IMR-90 (cell line): ENCODE measurements around the gene ARHGAP31. TPM values are rescaled to one million over a fixed set of nuclear protein-coding genes. Genes with fewer than 3 reads are reported as not detected.

Experiments
- ATAC-seq: fragments of 200-7000 bp; cut with Tn5 transposase; 2 replicates; pipeline ENCODE4 v1.9.1; 2020; ENCODE audit warnings: low read depth, mild to moderate bottlenecking, moderate library complexity
- BruUV-seq: library from RNA; stranded (reverse); fragments of 400-500 nt; replicated peaks from 2 replicates; lab custom pipeline; 2021; lab: Mats Ljungman, UMichigan
- CTCF ChIA-PET: fragments of 300-600 bp; formaldehyde crosslinking; extraction: SDS; loops from one replicate; lab custom pipeline; 2021; ENCODE audit warnings: antibody characterized with exemption; lab: Yijun Ruan, JAX
- POLR2A ChIA-PET: fragments of 300-600 bp; sonication (Branson Sonifier 250); formaldehyde crosslinking; loops from one replicate; lab custom pipeline; 2022; ENCODE audit warnings: antibody characterized with exemption; ENCODE audit not compliant: unreplicated experiment; lab: Charles Lee
- DNase-seq: peaks from one replicate; pipeline ENCODE4 v3.0.0; 2013
- H2AFZ ChIP-seq: replicated peaks from 2 replicates; pipeline ENCODE3; 2013; ENCODE audit warnings: low read length, mild to moderate bottlenecking; ENCODE audit not compliant: poor library complexity
- H2AK5ac ChIP-seq: 2 replicates; pipeline ENCODE4 v1.6.1; 2013; ENCODE audit warnings: low read depth, low read length, inconsistent platforms
- H2AK9ac ChIP-seq: replicated peaks from 2 replicates; pipeline ENCODE3; 2013; ENCODE audit warnings: mild to moderate bottlenecking, low read depth, low read length, moderate library complexity; ENCODE audit not compliant: poor library complexity
- H2BK120ac ChIP-seq: 2 replicates; pipeline ENCODE4 v1.6.1; 2013; ENCODE audit warnings: low read depth, low read length, inconsistent platforms
- H2BK15ac ChIP-seq: 3 replicates; pipeline ENCODE4 v1.6.1; 2013; ENCODE audit warnings: low read depth, low read length, inconsistent platforms
- H2BK20ac ChIP-seq: 2 replicates; pipeline ENCODE4 v1.6.1; 2013; ENCODE audit warnings: low read depth, mild to moderate bottlenecking, inconsistent platforms, low read length, moderate library complexity
- H2BK5ac ChIP-seq: 2 replicates; pipeline ENCODE4 v1.6.1; 2013; ENCODE audit warnings: mild to moderate bottlenecking, low read depth, low read length, inconsistent platforms; ENCODE audit not compliant: poor library complexity, severe bottlenecking
- H3K14ac ChIP-seq: replicated peaks from 2 replicates; pipeline ENCODE4 v1.6.1; 2013; ENCODE audit warnings: low read depth, low read length, inconsistent platforms
- H3K18ac ChIP-seq: 2 replicates; pipeline ENCODE4 v1.6.1; 2013; ENCODE audit warnings: low read depth, low read length, control low read depth
- H3K23ac ChIP-seq: 2 replicates; pipeline ENCODE4 v1.6.1; 2013; ENCODE audit warnings: low read depth, low read length, inconsistent platforms
- H3K27ac ChIP-seq: 2 replicates; pipeline ENCODE4 v1.5.1; 2013; ENCODE audit warnings: mild to moderate bottlenecking, control low read depth, low read length; ENCODE audit not compliant: insufficient read depth
- H3K27me3 ChIP-seq: 2 replicates; pipeline ENCODE4 v1.6.1; 2013; ENCODE audit warnings: low read length; ENCODE audit not compliant: control insufficient read depth, insufficient read depth
- H3K36me3 ChIP-seq: 2 replicates; pipeline ENCODE4 v1.6.1; 2013; ENCODE audit warnings: low read length, mixed read lengths; ENCODE audit not compliant: control insufficient read depth, insufficient read depth
- H3K4ac ChIP-seq: 2 replicates; pipeline ENCODE4 v1.6.1; 2013; ENCODE audit warnings: low read depth, low read length, inconsistent platforms
- H3K4me1 ChIP-seq: 2 replicates; pipeline ENCODE4 v1.6.1; 2013; ENCODE audit warnings: low read length, mixed read lengths; ENCODE audit not compliant: control insufficient read depth, insufficient read depth
- H3K4me2 ChIP-seq: 2 replicates; pipeline ENCODE4 v1.6.1; 2013; ENCODE audit warnings: low read depth, mild to moderate bottlenecking, control low read depth, low read length, moderate library complexity
- H3K4me3 ChIP-seq: 2 replicates; pipeline ENCODE4 v1.5.1; 2013; ENCODE audit warnings: low read depth, mild to moderate bottlenecking, control low read depth, low read length, moderate library complexity; ENCODE audit not compliant: insufficient read depth
- H3K56ac ChIP-seq: 2 replicates; pipeline ENCODE4 v1.6.1; 2013; ENCODE audit warnings: low read length, inconsistent platforms; ENCODE audit not compliant: insufficient read depth; ENCODE audit errors: extremely low read depth
- H3K79me1 ChIP-seq, 2 experiments: 2 replicates each; pipeline ENCODE4 v1.6.1; 2013; ENCODE audit warnings: low read length in 2 of 2, inconsistent platforms in 1 of 2, low read depth in 1 of 2
- H3K9ac ChIP-seq: 2 replicates; pipeline ENCODE4 v1.6.1; 2013; ENCODE audit warnings: low read depth, low read length, control low read depth
- H3K9me1 ChIP-seq: 2 replicates; pipeline ENCODE4 v1.6.1; 2013; ENCODE audit warnings: low read length, inconsistent platforms; ENCODE audit not compliant: insufficient read depth
- H3K9me3 ChIP-seq: 2 replicates; pipeline ENCODE4 v1.6.1; 2013; ENCODE audit warnings: low read length; ENCODE audit not compliant: control insufficient read depth, insufficient read depth
- H4K20me1 ChIP-seq: 2 replicates; pipeline ENCODE4 v1.6.1; 2013; ENCODE audit warnings: low read length, inconsistent platforms; ENCODE audit not compliant: insufficient read depth
- H4K5ac ChIP-seq: 2 replicates; pipeline ENCODE4 v1.6.1; 2013; ENCODE audit warnings: mild to moderate bottlenecking, low read depth, low read length, control low read depth
- H4K8ac ChIP-seq, 2 experiments: 2 replicates each; pipeline ENCODE4 v1.6.1; 2013; ENCODE audit warnings: low read depth in 2 of 2, low read length in 2 of 2, control low read depth in 1 of 2, inconsistent platforms in 1 of 2
- H4K91ac ChIP-seq: 2 replicates; pipeline ENCODE4 v1.6.1; 2013; ENCODE audit warnings: low read depth, low read length, inconsistent platforms; ENCODE audit not compliant: insufficient read depth
- NFE2L2 ChIP-seq: fragments of 150-350 bp; IDR thresholded peaks from 2 replicates; pipeline ENCODE4 v1.6.1; 2016; ENCODE audit warnings: low read depth, mild to moderate bottlenecking, low read length
- POLR2A ChIP-seq: IDR thresholded peaks from 2 replicates; pipeline ENCODE4 v1.6.1; 2012; ENCODE audit warnings: mild to moderate bottlenecking, low read depth, low read length
- RAD21 ChIP-seq: IDR thresholded peaks from 2 replicates; pipeline ENCODE4 v1.6.1; 2012; ENCODE audit warnings: low read length, improper control_type of control experiment
- WGBS, 2 experiments: methylation state at CpG; one replicate each; pipeline versions ENCODE4 v1.1.5 to v1.1.7; 2013; ENCODE audit warnings: missing lambda C conversion rate in 2 of 2; ENCODE audit not compliant: insufficient read length in 1 of 2; ENCODE audit errors: extremely low coverage in 2 of 2; 5-methylcytosine and 5-hydroxymethylcytosine counted together
- dilution Hi-C: fragments of 300-500 bp; cut with HindIII; formaldehyde crosslinking; loops from one replicate; pipeline ENCODE4 v1.14.3; 2018; ENCODE audit warnings: low sequenced_read_pairs; ENCODE audit not compliant: unreplicated experiment
- in situ Hi-C: fragments of 300-500 bp; cut with MboI; formaldehyde crosslinking; loops from 3 replicates; pipeline ENCODE4 v1.14.3; 2019; ENCODE audit warnings: low sequenced_read_pairs, inconsistent platforms, mixed read lengths
- intact Hi-C: fragments of 100-400 bp; cut with micrococcal nuclease; formaldehyde crosslinking; loops from 2 replicates; pipeline ENCODE4 v1.10.0; 2022
- polyA plus RNA-seq, 3 experiments: library from polyadenylated mRNA; depleted of rRNA; stranded (reverse); fragments of >200 nt; gene quantifications; 2 replicates each; pipeline ENCODE4 v1.2.3, GENCODE V29; 2012; ENCODE audit warnings: low replicate concordance in 1 of 3
- total RNA-seq: library from RNA; depleted of rRNA; stranded (reverse); fragments of >200 nt; gene quantifications from 2 replicates; pipeline ENCODE4 v1.2.3, GENCODE V29; 2012

ARHGAP31 gene
- total and polyA plus RNA-seq, 2 of the 4 experiments (the other 2 are of a cell fraction) = 6.6 to 7.7 TPM

DNA sequence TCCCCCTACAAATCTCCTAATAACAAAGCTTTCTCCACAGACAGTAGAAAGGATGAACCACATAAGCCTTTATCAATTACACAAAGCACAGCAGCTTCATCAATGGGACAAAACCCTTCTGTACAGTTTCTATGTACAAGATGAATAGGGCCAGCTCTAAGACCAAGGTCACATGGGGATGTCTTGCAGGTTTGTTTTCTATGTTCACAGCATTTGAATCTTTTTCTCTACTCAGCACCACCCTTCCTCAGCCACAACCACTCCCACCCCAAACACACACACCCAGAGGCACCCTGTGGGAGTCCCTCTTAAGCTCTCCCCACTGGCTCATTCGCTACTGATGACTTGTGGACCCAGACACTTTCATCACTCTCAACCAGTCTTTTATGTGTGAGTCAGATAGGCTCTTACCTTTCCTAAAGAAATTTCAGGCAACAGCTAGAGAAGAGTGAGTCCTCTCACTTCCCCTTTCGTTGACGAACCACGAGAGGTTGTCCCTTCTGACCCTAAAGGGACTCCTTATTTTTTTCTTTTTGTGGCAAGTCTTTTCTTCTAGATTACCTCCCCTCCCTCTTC is 57.9 kb downstream of the ARHGAP31 start:
- H2AFZ ChIP-seq = no peak overlapping the region
- H2BK120ac ChIP-seq = peak overlapping the region; percentile 70
- peak overlapping the region; percentile 20; the same call in 1 of the 2 replicates for H3K23ac ChIP-seq
- H4K20me1 ChIP-seq = peaks cover 3% of the 10 kb centered on the region; the same call in 1 of the 2 replicates
- H3K27me3 ChIP-seq = no peaks in the 10 kb centered on the region
- DNase-seq = peak; percentile 31
- H3K4me2 ChIP-seq = no peak overlapping the region; the same call in 1 of the 2 replicates
- H2BK15ac ChIP-seq = peak overlapping the region; percentile 40; the same call in 2 of the 3 replicates
- peak overlapping the region; percentile 64 for H2BK20ac ChIP-seq
- intact Hi-C loops (loop anchor here (2.0 kb wide), 1 partner anchor 207 kb away; no protein-coding TSS in a partner anchor), dilution Hi-C loops (no loop called here), in situ Hi-C loops (loop anchor here (5.0 kb wide), 1 partner anchor 60 kb away; the partner anchor contains the start of gene ARHGAP31)
- H4K5ac ChIP-seq = peak overlapping the region; percentile 20
- no peak overlapping the region for H3K4me3 ChIP-seq
- no peak overlapping the region for H2AK9ac ChIP-seq
- POLR2A ChIA-PET = no interaction called here
- CTCF ChIA-PET = interaction anchor here (0.6 to 2.0 kb wide), 4 partner anchors 9 to 111 kb away, joined by 3 to 9 read pairs (median 4); no protein-coding TSS in a partner anchor
- H3K36me3 ChIP-seq = no peaks in the 10 kb centered on the region
- peak overlapping the region; percentile 60 for H4K91ac ChIP-seq
- H3K4me1 ChIP-seq = peaks cover 20% of the 10 kb centered on the region
- H3K4ac ChIP-seq = peak overlapping the region; percentile 76
- ATAC-seq = no peak
- peaks cover 5 to 49% of the 10 kb centered on the region in 2 experiments; a peak in 3 of 4 replicates for H3K79me1 ChIP-seq
- peak overlapping the region; percentile 22; the same call in 1 of the 2 replicates for H3K9ac ChIP-seq
- H4K8ac ChIP-seq = peak overlapping the region in 1 of 2 experiments; percentile 16; a peak in 1 of 4 replicates
- H3K27ac ChIP-seq = peak overlapping the region; percentile 83; the same call in 1 of the 2 replicates
- TF ChIP-seq POLR2A (no peak), NFE2L2 (no peak), RAD21 (no peak)
- H2AK5ac ChIP-seq = peak overlapping the region; percentile 46; the same call in 1 of the 2 replicates
- H3K9me3 ChIP-seq = no peaks in the 10 kb centered on the region
- H3K14ac ChIP-seq = peak overlapping the region; percentile 63
- no CpG with 5 or more reads among the region's 4 CpGs for WGBS, 2 experiments
- H3K9me1 ChIP-seq = peaks cover 9% of the 10 kb centered on the region
- H2BK5ac ChIP-seq = peak overlapping the region; percentile 57
- BruUV-seq = no TSS peak
- H3K56ac ChIP-seq = no peak overlapping the region
- H3K18ac ChIP-seq = peak overlapping the region; percentile 94
